Activated CD4-positive, alpha-beta T cell treated with anti-CD3 and anti-CD28 coated beads for 1 hour (primary cell): Measurements from ENCODE around the gene TRAK1.

Source experiments
- DNase-seq: peaks from one replicate; pipeline ENCODE4 v3.0.0-alpha.2; 2020

Gene TRAK1

DNA sequence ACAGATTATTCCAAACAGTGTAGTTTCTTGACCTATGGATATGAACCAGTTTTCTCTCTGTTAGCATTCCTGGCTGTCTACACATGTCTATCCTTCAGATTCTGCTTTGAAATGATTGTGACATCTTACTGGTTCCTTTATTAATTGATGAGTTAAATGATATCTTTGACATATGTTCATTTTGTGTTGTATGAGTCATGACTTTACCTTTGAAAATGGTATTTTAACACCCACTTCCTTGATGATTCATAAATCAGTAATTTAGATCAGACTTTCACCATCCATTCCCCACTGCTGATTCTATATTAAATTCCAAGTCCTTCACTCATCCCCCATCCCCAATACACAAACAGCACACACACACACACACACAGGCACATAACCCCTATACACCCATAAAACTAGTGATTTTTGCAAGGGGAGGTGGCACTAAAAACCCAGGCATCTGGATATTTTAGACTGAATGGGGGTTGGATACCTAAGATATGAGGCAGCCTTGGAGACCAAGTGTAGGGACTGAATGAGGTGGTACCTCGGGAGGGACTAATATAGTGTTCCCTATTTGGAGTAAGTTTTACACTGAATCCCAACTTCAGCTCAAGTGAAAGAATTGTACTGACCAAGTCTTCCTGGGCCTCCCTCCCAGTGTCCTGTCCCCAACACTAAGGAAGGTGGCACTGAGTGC lies 165.1 kb downstream of the TRAK1 start:
- no peak for DNase-seq

DNA sequence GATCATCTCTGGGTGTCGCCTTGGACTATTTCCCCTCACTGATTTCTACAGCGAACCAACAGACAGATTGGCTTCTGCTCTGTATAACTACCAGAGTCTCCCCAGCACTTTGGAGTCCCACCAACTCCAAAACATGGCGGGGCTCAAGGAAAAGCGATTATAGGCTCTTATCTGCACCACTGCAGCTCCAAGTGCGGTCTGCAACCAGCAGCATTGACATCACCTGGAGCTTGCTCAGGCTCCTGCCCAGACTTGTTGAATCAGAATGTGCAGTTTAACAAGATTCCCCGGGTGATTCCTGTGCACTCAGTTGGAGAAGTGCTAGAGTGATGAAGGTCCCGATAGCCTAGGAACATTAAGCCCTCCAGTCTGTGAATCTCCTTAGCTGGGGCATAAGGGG lies 165.8 kb downstream of the TRAK1 start:
- DNase-seq, result no peak

DNA sequence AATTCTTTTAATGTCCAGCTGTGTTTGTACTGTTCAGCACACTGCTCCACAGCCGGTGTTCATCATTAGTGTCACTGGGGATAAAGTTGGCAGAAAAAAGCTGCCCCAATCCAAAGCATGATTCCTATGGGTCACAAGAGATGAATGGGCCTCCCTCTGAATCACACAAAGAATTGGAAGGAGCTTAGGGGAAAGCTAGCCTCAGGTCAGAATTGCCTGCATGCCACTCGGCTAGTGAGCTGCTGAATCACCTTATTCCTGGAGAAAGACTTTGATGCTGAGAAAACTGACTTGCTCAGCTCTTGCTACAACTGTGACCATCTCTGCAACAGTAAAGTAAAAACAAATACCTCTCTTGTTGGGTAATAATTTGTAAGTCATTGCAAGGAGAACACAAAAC lies 171.4 kb downstream of the TRAK1 start:
- no peak for DNase-seq

DNA sequence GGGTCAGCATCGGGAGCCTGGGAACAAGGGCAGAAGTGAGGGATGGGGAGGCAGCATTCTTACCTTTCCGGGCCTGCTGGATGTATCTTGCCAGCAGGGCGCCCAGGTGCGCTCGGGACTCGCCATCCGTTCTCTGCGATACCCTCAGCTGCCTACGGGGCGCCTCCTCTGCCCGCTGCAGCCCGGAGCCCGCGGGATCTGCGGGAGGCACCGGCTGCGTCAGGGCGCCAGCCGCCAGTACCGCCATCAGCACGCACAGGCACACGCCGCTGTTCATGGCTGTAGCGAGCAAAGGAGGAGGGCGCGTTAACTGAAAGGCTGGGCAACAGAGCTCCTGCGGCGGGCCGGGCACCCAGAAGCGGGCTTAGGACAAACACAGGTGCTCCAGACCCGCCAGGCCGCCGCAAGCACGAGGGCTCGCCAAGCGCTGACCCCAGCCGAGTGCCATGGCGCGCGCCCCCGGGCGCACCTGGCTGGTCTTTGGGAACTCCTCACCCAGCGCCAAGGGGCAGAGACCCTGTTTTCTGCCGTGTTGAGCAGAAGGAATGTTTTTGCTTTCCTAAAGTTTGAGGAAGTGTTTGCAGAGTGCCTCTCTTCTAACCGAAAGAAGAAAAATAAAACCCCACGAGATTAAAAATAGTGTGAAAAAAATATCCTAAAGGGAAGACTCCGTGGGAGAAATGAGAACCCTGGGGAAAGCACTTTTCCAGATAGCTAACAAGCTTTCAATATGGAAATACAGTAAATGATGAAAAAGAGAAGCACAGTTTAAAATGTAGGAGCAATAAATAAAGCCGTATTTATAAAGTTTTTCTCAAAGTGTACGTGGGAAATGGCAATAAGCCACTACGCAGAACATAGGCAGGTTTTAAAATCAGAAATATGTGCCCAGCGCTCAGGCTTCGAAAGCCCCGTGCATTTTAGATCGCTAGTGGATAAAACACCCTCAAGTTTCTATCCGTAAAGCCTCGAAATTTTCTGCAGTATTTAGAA lies 172.5 kb downstream of the TRAK1 start:
- no peak for DNase-seq

DNA sequence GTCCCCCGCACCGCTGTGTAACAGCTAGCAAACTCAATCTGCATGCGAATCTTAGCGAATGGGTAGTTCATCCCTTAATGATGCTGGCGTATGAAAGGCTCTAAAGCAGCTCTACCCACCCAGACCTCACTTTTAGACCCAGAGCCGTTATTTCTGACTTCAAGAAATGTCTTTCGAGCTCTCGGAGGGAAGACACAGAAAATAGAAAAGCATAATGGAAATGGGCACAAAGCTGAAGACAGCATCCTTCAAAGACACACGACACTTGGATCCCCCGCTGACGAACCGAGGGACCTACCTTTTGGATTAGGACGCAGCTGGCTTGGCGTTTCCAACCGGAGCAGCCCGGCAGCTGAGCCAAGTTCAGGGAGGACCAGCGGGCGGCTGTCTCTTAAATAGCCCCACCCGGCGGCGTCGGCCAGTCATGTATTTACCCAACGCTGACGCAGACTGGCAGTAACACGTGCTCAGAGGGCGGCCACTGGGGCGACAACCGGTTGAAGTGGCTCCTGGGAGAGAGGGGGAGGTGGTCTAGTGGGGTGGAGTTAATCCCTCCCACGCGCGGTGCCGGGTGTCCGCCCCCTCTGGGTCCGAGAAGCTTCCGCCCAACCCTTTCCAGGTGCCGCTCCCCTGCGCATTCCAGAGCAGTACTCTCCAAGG lies 173.4 kb downstream of the TRAK1 start:
- no peak for DNase-seq

DNA sequence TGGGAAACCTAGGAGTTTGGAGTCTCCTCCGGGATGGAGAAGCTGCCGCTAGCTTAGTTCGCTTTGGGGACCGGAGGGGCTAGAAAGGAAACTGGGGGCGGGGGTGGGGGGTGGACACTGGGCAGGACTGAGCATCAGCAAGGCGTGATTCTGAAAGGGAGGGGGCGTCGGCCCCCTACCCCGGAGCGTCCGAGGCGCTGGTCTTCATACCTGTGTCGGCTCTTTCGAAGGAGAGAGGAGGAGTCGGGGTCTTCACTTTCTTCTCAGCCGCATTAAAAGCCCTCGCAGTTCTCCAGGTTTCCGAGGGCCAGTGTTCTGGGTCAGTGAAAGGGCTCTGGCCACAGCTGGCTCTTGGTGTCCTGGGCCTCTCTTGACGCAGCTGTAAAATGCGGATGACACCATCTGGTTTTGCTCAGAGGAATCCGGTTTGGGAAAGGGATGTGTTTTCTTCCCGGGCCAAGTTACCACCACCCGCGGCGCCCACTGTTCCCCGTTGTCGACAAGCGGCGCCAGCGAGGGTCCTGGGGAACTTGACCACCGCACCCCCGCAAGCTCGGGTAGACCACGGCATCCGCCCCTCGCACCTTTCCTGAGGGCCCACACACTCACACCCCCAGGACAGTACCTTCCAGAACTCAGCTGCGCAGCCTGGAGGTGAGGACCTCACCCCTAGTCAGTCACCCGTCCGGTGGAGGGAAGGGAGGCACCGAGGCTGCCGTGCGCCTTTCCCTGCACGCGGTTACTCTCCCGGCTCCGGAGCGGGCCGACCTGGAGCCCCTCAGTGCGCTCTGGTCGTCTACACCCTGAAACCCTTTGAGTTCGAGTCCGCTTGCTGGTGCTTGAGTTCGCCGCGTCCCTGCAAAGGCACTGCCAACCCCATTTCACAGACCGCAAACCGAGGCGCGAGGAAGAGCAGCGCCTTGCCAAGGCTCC lies 174.2 kb downstream of the TRAK1 start:
- DNase-seq, result no peak

DNA sequence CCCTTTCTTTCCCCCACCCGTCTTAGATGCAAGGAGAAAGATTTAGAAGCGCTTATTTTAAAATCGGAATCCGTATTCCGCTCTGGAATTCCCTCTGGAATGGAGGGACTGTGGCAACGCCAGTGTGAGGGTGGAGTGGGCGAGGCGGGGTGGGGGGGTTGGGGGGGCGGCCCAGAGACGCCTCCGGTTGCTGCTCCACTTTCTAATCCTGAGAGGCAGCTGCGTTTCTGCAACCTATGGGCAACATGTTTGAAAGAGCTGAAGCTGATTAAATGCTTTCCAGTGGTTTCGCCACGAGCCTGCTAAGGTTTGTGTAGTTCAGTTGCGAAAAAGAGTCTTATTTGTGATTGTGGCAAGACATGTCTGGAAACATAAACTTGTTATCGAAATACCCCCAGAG lies 174.9 kb downstream of the TRAK1 start, which contains the start of gene CCK:
TSS of gene CCK (minus strand) at position 101 of the 400 bp plus-strand sequence. CDS start 2,555 bp downstream, outside the sequence.
- no peak for DNase-seq

DNA sequence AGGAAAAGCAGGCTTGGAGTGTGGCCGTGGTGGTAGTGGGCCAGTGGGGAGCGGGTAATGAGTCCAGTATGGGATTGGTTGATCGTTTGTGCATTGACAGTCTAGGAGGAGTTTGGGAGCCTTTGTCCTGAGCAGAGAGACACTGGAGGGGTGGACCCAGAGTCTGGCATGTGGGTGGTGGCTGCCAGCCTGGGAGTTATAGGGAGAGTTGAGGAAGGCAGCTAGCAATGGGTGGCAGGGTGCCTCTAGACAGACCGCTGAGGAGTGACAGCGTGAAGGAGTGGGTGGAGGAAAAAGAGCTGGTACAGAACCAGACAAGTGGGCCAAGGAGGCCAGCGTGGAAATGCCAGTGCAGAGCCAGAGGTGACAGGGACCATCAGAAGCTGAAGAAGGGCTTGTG lies 176.7 kb downstream of the TRAK1 start:
- DNase-seq, result no peak

DNA sequence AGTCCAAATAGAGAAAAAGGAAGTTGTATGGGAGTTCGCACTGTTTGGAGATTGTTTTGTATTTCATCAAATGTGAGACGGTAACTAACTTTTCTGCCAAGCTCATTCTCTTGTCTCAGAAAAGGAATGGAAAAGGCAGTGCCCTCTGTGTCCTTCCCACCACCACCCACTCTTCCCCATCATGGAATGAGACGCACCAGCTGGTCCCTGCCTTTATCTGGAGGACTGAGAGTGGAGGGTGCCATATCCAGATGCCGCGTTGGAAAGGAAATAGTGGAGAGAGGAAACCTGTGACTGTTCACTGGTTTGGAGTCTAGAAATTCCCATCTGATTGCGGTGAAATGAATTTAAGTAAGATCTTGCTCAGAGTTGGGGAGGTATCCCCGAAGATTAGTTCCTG lies 178.5 kb downstream of the TRAK1 start:
- DNase-seq, result no peak

DNA sequence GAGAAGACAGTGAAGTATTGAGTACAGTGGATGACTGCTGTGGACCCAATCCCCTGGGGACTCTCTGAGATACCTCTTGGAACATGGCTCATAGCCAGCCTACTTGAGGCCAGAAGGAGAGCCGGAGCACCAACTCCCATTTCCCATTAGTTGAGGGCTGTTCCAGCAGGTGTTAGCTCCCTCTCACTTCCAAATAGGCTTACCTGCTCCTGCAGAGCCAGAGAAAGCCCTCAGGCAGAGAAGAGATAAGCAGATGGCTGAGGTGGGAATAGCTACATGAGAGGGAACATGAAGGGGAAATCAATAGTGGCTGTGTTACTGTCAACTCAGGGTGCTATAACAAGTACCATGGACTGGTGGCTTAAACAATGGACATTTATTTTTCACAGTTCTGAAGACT lies 179.4 kb downstream of the TRAK1 start:
- no peak for DNase-seq

DNA sequence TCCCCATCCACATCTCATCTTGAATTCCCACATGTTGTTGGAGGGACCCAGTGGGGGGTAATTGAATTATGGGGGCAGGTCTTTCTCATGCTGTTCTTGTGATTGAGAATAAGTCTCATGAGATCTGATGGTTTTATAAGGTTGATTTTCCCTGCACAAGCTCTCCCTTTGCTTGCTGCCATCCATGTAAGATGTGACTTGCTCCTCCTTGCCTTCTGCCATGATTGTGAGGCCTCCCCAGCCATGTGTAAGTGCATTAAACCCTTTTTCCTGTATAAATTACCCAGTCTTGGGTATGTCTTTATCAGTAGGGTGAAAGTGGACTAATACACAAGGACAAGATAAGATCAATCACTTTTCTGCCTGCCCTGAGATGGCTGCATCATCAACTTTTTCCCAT lies 180.6 kb downstream of the TRAK1 start:
- no peak for DNase-seq

DNA sequence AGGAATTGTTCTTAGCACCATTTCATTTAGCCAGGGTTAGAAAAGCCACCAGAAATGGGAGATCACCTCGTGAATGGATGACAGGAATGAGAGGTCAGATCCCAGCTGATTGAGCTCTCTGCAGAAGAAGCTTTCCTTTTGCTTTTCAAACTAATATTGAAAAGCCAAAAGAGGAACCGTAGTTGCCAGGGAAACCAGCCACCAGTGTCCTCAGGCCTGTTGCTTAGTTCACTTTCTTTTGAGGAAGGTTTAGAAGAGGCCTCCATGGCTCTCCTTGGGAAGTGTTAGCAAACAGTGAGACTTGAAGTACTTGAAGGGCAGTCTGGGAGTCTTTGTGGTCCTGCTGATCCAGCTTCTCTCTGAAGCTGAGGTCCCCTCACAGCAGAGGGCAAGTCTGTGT lies 182.2 kb downstream of the TRAK1 start:
- no peak for DNase-seq

DNA sequence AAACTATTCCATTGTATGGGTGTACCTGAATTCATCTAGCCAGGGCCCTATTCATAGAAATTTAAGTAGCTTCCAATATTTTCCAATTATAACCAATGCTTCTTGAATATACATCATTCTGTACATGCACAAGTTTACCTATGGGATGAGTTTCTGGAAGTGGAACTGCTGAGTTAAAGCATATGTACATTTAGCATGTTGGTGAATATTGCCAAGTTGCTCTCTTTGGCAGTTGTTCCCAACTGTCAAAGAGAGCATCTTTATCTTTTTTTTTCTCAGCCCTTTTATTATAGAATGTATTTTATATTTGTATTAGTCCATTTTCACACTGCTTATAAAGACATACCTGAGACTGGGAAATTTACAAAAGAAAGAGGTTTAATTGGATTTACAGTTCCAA lies 183.1 kb downstream of the TRAK1 start:
- no peak for DNase-seq

DNA sequence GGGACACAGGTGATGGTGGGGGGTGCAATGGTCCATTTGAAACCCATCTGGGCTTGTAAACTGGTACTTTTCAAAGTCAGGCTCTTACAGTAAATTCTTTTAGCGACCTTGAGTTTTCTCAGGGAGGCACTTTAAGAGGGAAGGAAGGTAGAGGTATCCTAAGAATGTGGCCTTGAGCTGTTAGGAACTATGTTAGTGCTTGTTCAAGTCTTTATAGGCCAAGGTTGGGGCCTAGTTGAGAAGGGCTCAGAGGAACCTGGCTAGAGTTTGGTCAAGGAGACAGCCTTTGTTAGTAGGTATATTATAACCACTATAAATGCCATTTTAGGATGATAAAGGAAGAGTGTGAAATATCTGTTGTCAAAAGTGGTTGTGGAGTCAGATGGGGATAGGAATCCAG lies 184.1 kb downstream of the TRAK1 start:
- DNase-seq, result no peak
